ENCODE measurements around the gene DSCAM. TPM values are rescaled to one million over a fixed set of nuclear protein-coding genes. Genes with fewer than 3 reads are reported as not detected.

The DSCAM gene
- total RNA-seq, 1 donor from 2014 or later = not detected

DNA sequence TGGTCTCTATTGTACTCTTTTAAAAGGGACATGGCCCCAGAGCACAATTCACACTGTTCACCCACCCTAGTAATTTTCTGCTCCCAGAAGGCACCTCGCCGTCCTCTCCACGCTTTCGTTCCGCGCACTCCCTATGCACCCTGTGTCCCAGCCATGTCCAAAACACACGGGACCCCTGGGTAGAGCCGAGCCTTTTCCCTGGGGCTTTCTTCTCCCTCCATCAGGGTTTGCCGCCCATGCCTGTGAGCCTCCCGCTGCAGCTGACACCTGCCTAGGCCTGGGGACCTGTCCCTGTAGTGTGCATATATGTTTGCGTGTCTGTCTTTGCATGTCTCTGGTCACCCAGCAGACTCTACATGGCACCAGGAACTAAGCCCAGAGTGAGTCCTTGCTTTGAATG, 677.0 kb downstream of the DSCAM start:
- no peaks in the 10 kb centered on the region for H3K36me3 Mint-ChIP-seq
- Histone ChIP-seq H3K36me3 (no peaks in the 10 kb centered on the region), H3K9ac (no peak overlapping the region), H3K27ac (no peak overlapping the region), H3K4me1 (peaks cover 19% of the 10 kb centered on the region), H3K79me2 (ENCODE audit: low read depth) (no peaks in the 10 kb centered on the region), H4K20me1 (ENCODE audit: low read depth) (no peaks in the 10 kb centered on the region), H3F3A (ENCODE audit: low read depth) (peaks cover 22% of the 10 kb centered on the region), H2AFZ (replicated peaks) (no peak overlapping the region), H3K4me2 (no peak overlapping the region), H3K27me3 (no peaks in the 10 kb centered on the region), H3K9me3 (ENCODE audit: low read depth) (no peaks in the 10 kb centered on the region), H3K4me3 (no peak overlapping the region)
- TF ChIP-seq EZH2phosphoT487 (IDR thresholded peaks at IDR 0.05) (no peak), EZH2 (IDR thresholded peaks at IDR 0.05) (no peak), CTCF (IDR thresholded peaks at IDR 0.05) (no peak)
- no peak overlapping the region for H3K4me3 Mint-ChIP-seq
- DNase-seq (ENCODE audit: low spot score) = no peak
- peaks cover 13% of the 10 kb centered on the region for H3K27me3 Mint-ChIP-seq (ENCODE audit: insufficient read depth, low read depth)
- peaks cover 7% of the 10 kb centered on the region for H3K9me3 Mint-ChIP-seq
- peak overlapping the region; percentile 82 for H3K27ac Mint-ChIP-seq
- peaks cover 2% of the 10 kb centered on the region for H3K4me1 Mint-ChIP-seq

DNA sequence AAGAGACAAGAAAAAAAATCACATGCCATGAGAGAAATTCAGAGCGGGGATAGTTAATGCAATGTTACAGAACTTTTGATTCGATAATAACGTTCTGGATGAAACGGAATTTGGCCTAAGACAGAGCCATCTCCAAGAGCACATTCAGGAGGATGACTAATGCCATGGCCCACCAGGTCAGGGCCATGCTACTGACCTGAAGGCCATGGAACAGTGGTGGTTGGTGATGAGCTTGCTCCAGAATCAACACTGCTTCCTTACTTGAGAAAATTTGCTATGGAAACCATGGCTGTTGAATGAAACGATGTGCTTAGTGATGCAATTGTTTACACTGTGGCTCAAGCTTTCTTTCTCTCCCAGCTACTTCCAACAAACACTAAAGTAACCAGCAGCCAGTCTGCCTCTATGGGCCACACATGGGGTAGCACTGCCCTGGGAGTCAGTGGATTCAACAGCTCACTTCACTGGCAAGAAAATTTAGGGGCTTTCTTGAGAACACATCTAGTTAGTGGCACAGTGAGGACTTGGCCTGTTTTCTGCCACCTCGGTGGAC, 680.6 kb downstream of the DSCAM start:
- Histone ChIP-seq H3K4me1 (peaks cover 21% of the 10 kb centered on the region), H3K9me3 (ENCODE audit: low read depth) (no peaks in the 10 kb centered on the region), H3K27ac (peak overlapping the region; percentile 53), H3K4me3 (no peak overlapping the region), H3K4me2 (peak overlapping the region; percentile 56), H3K27me3 (no peaks in the 10 kb centered on the region), H2AFZ (replicated peaks) (no peak overlapping the region), H4K20me1 (ENCODE audit: low read depth) (no peaks in the 10 kb centered on the region), H3K36me3 (no peaks in the 10 kb centered on the region), H3K79me2 (ENCODE audit: low read depth) (no peaks in the 10 kb centered on the region), H3F3A (ENCODE audit: low read depth) (peaks cover 24% of the 10 kb centered on the region), H3K9ac (no peak overlapping the region)
- no peak for TF ChIP-seq EZH2 (IDR thresholded peaks at IDR 0.05)
- TF ChIP-seq EZH2phosphoT487 (IDR thresholded peaks at IDR 0.05) = no peak
- TF ChIP-seq CTCF (IDR thresholded peaks at IDR 0.05) = peak; percentile 28
- Mint-ChIP-seq H3K36me3 (no peaks in the 10 kb centered on the region), H3K4me1 (peaks cover 17% of the 10 kb centered on the region), H3K4me3 (no peak overlapping the region), H3K9me3 (peaks cover 5% of the 10 kb centered on the region), H3K27me3 (ENCODE audit: insufficient read depth, low read depth) (peaks cover 20% of the 10 kb centered on the region), H3K27ac (no peak overlapping the region)
- DNase-seq (ENCODE audit: low spot score) = peak; percentile 41

- DNase-seq (ENCODE audit: low spot score) = peak; percentile 77
- H3K4me3 ChIP-seq = no peak overlapping the region
- H3K36me3 Mint-ChIP-seq = no peaks in the 10 kb centered on the region
- peaks cover 5% of the 10 kb centered on the region for H3K9me3 Mint-ChIP-seq
- H3K4me2 ChIP-seq = peak overlapping the region; percentile 56
- H3K27ac ChIP-seq = peak overlapping the region; percentile 86
- H2AFZ ChIP-seq (replicated peaks) = peak overlapping the region; percentile 19
- H3K27me3 ChIP-seq = no peaks in the 10 kb centered on the region
- H3K79me2 ChIP-seq (ENCODE audit: low read depth) = no peaks in the 10 kb centered on the region
- no peaks in the 10 kb centered on the region for H3K9me3 ChIP-seq (ENCODE audit: low read depth)
- peaks cover 19% of the 10 kb centered on the region for H3K4me1 Mint-ChIP-seq
- no peak overlapping the region for H3K9ac ChIP-seq
- TF ChIP-seq CTCF (IDR thresholded peaks at IDR 0.05) = no peak
- TF ChIP-seq EZH2 (IDR thresholded peaks at IDR 0.05) = no peak
- no peak for TF ChIP-seq EZH2phosphoT487 (IDR thresholded peaks at IDR 0.05)
- H3K4me1 ChIP-seq = peaks cover 22% of the 10 kb centered on the region
- no peak overlapping the region for H3K4me3 Mint-ChIP-seq
- no peaks in the 10 kb centered on the region for H4K20me1 ChIP-seq (ENCODE audit: low read depth)
- no peaks in the 10 kb centered on the region for H3K36me3 ChIP-seq
- H3K27ac Mint-ChIP-seq = no peak overlapping the region
- H3K27me3 Mint-ChIP-seq (ENCODE audit: insufficient read depth, low read depth) = peaks cover 20% of the 10 kb centered on the region
- H3F3A ChIP-seq (ENCODE audit: low read depth) = peaks cover 24% of the 10 kb centered on the region
These were observed 681.2 kb downstream of the DSCAM start for GRCh38 chr21:40165773-40166070.
